ENCODE measurements around the gene NT5DC1.

NT5DC1 gene

DNA sequence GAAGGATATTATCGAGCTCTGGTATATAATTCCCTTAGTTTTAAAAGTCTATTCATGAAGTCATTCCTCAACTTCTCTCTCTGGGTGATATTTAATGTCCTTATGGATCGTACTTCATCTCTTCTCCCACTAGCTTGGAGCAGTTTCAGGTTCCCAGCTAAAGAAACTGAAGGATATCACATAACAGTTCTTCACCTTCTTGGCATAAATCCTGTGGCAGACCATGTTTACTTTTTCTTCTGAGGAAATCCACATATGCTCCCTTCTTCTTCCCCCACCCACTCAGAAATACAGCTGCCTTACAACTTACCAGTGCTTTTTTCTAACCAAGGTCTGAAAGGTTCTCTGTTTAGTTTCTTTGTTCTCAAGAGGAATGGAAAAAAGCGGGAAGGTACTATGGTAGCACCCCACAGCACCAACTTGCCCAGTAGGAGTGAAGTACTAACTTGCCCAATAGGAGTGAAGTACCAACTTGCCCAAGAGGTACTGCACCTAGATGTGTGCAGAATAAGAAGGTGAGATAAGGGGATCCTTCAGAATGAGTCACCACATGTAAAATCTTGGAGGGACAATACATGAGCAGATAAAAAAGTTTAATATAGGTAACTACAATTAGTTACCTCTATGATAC lies 100.1 kb downstream of the NT5DC1 start:
- no peak for DNase-seq

DNA sequence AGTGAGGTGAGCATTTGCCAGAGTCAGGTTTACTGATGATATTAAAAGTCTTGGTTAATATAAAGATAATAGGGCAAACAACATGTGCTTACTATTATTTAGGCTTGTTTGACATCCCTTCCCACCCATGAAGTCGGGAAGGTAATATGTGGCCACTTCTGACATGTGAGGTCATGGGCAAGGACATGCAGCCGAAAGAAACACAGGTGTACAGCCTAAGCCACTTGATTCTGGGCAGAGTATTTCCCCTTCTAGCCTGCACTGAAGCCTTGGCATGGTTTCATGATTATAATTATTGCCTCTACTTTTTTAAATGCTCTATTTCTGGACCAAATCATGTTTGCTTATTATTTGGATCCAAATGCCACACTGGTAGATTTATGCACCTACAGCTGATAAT lies 100.9 kb downstream of the NT5DC1 start:
- no peak for DNase-seq

DNA sequence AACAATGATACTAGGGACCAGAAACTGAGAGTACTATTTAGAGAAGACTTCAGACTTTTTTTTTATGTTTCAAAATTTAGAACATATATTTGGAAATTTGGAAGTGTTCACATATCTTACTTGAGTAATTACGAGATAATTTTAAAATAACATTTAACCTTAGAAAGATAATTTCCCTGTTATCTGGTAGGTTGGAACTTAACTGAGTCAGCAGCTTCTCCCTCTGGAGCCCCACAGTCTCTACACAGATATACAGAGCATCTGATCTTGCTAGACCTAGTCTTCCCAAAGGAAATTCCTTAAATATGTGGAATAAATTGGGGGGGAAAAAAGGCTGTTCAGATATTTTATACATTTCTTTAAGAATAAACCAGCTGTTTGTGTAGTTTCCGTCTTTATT lies 104.6 kb downstream of the NT5DC1 start:
- no peak for DNase-seq

DNA sequence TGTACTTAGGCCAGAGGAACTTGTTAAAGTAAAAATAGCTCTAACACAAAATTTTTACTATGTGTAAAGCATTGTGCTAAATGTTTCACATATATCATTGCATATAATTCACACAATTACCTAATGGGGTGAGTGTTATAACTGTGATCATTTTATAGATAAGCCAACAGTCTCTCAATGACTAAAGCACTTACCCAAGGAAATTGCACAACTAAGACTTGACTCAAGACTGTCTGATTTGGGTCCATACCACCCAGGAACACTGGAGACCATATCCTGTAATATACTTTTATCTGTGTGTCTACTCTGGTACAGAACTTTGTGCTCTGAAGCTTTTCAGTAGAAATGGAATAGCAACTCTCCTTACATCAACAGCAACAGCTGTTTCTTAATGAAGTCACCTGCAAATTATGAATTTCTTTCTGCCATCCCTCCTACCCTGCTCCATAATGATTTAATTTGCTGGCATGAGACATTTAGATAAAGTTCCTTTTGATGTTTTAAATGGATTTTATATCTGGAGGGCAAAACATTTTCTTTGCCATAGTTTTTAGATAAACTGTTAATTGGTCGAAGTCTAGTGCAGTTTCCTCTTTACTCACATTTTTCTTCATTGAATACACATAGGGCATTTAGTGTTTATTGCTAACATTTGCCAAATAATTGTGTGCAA lies 105.7 kb downstream of the NT5DC1 start:
- peak; percentile 16 for DNase-seq

DNA sequence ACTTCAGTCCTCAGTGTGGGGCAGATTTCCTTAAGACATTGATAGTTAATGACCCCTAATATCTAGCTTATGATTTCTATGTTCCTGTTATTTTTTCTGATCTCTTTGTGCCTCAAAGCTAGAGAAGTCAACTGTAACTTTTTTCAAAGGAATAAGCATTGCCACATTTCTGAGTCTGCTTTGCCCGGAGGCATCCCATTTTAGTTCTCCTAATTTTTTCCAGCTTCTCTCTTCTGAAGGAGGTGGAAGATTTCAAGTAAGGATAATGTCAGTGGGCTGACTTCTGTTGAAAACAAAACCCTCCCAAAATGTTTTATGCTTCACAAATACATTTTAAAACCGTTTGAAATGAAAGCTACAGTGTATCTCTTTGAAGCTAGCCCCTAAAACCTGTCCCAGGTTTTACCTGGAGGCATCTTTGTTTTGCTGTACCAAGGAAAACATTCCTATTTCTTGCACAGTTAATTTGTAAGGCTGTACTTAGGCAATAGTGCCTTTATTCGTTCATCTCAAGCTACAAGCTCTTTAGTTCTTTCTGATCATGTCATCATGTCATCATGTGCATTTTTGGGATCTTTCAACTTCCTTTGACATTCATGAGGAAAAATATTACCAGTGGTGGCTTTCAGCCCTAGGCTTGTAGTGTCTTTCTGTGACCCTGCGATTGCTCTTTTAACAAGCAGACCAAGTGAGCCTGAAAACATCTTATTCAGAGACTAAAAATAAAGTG lies 107.6 kb downstream of the NT5DC1 start:
- no peak for DNase-seq

DNA sequence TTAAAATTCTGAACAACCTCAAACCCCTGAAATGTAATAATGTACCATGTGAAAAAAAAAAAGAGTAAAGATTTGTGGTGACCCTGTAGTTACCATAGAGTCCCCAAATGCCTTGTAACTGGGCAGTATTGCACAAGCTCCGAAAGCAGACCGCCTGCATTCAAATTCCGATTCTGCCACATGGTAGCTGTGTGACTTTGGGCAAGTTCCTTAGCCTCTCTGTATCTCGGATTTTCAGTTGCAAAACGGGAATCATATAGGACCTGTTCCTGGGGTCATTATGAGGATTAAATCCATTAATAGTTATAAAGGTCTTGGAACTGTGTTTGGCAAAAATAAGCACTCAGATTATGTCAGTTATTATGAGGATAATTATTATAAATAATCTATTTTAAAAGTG lies 109.7 kb downstream of the NT5DC1 start:
- DNase-seq: no peak

DNA sequence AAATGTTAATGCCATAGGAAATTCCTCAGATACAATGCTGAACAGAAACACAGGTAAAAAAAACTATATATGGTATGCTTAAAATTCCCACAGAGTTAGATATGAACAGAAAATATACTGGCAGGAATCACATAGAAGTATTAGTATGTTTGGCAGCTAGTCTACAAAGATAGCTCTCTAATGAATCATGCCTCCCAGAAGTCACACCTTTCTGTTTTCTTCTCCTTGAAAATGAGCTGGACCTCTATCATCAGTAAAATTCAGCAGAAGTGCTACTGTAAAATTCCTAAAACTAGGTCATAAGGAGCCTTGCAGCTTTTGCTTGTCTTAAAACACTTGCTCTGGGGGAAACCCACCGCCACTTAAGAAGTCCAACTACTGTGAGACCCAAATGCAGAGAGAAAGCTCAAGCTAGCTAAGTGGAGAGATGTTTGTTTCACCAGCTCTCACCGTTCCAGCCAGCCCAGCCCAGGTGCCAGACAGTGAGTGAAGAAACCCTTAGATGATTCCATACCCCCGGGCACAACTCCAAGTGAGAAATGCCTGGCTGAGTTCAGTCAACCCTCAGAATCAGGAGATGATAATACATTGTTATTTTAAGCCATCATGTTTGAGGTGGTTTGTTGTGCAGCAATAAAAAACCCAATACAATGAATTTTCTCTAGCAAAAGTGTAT lies 110.2 kb downstream of the NT5DC1 start:
- no peak for DNase-seq

DNA sequence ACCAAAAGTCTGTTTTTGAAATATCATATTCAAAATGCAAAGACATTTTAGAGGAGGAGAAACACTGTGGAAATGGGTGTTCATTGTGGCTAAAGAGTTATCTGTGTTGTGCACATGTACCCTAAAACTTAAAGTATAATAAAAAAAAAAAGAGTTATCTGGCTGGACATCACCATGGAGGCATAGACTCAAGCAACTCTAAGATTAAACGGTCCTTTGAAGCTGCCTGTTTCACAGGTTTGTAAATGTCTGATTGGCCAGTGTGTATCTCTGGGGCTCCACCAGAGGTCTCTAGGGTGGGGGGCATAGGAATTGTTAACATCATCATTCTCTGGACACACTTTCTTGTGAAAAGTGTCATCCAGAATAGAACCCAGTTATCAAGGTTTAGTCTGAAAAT lies 114.0 kb downstream of the NT5DC1 start:
- DNase-seq: no peak

DNA sequence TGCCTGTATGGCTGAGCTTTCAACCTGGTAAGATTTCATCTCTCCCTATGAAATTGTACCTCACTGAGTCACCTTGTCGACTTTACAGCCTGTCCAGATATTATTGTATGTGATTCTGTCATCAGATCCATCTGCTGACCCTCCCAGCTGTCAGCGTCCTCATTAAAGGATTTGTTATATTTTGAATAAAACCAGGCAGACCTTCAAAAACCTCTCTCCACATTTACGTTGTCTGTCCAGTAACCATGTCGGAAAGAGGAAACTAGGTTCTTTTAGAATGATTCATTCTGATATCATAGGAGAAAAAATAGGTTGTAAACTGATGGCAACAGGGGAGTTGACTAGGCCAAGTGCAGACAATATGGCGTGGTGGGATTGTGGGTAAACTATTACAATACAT lies 114.8 kb downstream of the NT5DC1 start:
- DNase-seq: no peak

DNA sequence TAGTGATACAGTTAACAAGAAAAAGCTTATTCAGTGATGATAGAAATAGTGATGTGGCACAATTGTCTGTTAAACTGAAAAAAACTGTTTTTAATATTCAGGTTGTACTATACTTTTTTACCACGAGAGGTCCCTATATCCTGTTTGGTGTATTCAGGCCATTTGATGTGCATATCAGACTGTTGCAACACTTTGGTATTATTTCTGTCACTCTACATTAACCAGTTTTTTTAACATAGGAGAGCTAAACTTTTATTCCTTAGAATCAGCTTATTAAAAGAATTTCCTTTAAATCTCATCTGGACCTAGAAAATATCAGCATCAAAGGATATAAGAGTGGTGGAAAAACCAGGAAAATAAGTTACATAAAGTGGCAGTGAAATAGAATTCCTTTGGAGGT lies 116.4 kb downstream of the NT5DC1 start:
- peak; percentile 49 for DNase-seq

DNA sequence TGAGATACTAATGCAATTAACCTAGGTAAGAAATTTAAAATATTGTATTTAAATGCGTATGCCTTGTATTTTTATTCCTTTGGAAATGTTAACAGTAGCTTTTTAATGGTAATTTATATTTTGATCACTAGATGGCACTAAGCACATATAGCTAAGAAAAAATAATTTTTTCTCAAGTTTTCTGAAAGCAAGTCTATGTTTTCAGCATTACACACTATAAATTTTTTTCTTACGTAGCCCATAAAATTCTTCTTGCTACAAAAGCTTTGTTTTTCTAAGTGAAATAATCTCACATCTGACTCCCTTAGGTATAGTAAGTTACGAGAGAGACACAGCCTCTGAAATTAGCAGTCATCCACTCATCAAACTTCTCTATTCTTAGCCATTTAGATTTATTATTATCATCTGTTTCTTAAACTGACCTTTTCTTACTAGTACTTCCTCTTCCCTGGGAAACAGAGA lies 117.5 kb downstream of the NT5DC1 start:
- no peak for DNase-seq

DNA sequence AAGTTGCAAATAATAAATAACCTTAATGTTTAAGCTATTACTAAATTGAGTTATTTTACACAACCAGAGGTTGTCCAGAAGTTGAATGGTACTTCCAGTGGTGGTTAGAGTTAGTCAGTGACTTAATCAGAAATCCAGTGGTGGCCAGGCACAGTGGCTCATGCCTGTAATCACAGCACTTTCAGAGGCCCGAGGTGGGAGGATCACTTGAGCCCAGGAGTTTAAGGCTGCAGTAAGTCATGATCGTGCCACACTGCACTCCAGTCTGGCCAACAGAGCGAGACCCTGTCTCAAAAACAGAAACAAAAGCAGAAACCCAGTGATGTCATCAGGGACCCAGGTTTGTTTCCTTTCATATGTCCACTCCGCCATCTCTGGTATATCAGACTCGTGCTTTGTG lies 118.2 kb downstream of the NT5DC1 start:
- no peak for DNase-seq

DNA sequence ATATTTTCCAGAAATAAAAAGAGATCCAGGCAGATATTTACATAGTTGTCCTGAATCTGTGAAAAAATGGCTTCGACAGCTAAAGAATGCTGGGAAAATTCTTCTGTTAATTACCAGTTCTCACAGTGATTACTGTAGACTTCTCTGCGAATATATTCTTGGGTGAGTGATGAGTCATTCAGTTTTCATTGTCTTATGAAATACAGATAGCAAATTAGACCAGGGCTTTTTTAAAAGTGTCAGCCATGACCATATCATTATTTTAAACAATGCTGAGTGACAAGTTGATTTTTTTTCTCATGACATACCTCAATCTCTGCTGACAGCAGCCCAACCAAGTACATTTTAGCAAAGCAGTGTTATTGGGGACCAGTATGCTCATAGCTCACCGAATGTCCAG lies 120.4 kb downstream of the NT5DC1 start:
- DNase-seq: no peak

DNA sequence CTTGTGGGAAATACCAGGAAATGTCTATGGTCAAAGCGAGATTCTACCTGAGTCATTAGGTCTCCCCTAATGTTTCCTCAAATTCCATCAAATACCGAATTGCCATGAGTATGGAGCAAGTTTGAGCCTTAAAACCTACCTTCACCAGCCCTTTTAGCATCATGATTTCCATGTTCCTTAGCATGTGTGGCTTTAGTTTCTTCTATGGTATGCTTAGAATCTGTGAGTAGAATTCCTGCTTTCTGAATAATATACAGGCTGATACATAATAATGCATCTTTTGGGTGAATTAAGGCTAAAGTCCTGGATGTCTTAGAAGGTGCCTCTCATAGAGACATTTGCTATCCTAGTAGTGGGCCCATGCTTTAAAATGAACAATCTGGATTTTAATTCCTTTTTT lies 121.3 kb downstream of the NT5DC1 start:
- no peak for DNase-seq

DNA sequence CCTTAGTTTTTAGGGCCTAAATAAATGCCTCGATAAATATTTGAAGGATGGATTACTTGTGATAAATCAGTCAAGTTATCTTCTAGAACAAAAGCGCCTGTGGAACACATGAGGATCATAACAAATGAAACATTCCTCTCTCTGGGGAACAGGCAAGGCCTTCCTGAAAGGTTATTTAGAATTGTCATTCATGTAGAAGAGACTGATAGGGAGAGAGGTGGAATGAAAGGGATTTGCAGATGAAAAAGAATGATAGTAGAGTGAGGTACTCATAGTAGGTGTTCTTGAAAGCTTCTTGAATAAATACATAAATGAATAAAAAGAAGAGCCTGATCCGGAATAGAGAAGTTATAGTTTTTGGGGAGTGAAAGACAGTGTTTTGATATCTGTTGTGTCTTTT lies 122.7 kb downstream of the NT5DC1 start:
- DNase-seq: no peak

DNA sequence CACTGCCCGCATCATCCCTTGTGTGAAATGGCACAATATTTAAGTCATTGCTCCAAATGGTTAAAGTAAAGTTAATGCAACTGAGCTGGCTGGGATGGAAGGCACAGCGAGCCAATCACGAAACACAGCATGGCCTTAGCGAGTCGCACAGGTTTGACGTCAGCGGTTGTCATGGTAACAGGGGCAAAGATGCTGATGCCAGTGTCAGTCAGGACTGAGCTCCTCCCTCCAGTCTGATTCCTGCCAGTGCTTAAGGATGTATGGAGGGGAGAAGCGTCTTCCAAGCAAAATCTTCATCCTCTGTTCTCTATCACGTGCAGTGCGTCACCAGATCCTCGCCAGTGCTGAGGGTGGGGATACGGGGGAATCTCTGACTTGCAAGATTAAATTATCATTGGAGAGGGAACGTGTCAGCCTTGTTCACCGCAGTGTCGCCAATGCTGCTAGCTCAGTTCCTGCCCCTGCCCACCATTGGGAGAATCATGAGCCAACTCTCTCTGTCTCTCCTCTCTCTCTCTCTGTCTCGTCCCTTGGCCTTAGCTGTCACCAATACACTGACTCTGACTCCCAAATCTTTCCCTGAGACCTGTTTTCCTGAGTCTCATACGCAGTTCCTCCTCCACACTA lies 128.7 kb downstream of the NT5DC1 start:
- peak; percentile 37 for DNase-seq

DNA sequence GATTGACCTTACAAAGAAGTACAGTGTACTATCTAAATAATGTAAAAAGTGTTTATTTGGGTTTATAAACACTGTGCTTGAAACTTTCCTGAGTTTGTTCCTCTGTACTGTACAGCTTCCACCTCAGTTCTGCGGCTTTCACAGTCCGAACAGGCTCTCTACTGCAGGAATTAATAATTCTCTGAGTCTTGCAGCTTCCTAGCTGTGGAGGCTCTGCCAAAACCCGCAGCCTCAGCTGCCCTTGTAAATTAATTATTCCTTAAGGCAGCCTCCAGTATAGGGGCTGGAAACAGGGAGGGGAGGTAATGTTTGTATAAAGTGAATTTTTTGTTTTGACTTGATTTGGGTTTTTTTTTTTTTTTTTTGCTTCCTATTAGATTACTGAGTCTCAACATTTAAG lies 134.0 kb downstream of the NT5DC1 start:
- DNase-seq: no peak

DNA sequence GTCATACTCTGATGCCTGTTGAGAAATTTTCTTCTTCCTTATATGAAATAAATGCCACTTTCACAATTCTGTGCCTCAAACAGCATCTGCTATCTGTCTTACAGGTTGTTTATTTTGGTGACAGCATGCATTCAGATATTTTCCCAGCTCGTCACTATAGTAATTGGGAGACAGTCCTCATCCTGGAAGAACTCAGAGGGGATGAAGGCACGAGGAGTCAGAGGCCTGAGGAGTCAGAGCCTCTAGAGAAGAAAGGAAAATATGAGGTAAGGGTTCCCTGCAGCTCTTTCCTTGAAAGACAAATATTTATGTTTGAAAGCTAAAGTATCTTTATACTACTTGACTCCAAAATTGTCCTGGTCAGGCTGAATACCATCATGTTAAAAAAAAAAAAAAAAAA lies 137.4 kb downstream of the NT5DC1 start:
- DNase-seq: no peak

DNA sequence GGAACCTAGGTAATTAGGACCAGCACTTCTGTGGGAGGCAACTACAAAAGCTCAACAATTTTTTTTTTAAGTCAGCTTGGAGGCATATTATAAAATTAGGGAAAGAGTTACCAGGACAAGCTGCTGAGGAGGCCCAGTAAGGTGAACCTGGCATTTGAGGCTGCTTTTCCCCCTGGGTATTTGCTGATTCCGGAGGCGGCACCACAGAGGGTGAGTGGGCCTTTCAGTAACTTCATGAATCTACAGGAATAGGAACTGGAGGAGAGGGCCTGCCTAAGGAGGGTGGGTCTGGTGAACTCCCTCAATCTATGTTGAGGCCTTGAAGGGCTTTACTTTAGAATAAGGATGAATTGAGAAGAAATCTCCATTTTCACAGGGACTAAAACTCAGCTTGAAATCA lies 138.6 kb downstream of the NT5DC1 start:
- DNase-seq: no peak

DNA sequence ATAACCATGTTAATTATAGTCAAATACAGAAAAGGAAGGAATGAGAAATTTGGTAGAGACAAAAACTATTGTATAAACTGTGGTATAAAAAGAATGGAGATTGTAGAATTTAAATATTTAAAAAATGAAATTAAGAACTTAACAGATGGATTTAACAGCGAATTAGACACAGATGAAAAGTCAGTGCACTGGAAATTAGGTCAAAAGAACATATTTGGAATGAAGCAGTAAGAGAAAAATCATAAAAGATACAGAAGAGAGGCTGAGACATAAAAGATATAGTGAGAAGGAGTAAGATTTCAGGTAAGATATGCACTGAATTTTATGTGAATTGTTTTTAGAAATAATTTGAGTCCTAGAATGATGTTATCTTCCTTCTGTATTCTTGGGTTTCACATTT lies 139.2 kb downstream of the NT5DC1 start:
- DNase-seq: no peak

DNA sequence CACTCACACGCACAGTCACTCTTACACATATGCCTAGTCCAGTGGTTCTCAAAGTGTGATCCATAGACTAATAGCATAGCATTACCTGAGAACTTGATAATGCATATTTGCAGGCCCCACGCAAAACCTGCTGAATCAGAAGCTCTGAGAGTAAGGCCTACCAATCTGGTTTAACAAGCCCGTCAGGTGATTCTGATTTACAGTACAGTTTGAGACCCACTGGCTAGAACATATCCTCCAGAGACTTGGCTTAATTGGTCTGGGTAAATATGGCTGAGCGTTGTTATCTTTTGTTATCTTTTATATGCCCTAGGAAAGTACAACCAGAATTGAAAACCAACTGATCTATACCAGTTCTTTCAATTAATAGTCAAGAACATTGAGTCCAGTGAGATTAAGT lies 143.6 kb downstream of the NT5DC1 start:
- no peak for DNase-seq

DNA sequence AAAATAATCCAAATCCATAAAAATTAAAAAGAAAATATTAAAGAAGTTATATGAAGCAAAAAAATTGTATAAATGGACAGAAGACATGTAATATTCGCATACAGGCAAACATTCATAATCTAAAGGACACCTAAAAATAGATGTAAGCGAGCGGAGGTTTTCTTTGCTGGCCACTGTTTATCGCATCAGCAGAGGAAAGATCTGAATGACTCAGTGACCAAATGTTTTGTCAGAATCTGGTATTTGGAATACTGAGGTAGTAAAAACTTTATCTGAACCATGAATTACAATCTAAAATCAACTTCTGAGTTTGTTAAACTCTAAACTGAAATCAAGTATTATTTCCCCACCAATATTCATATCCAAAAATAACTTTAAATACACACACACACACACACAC lies 145.4 kb downstream of the NT5DC1 start:
- DNase-seq: no peak

DNA sequence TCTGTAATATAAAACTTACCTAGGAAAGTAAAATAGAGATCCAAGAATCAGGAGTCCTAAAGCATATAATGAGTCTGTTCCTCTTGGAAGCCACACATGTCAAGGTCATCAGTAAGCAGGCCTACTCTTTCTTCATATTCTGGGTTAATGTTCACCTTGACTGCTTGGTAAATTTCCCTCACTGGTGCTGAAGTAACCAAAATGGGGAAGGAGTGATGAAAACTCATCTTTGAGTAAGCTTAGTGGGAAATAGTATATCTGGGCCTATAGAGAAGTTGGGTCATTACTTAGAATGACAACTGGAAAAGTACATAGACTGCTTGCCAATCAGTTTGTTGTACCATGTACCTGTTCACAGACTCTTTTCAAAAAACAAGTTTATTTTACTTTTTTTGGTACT lies 146.6 kb downstream of the NT5DC1 start:
- no peak for DNase-seq

All from activated CD4-positive, alpha-beta T cell treated with anti-CD3 and anti-CD28 coated beads, Interleukin-2, Interleukin-6, amounts not matched to agents 100 ng/mL and 50 ng/mL, durations not matched to agents 16 hours and 8 hours (primary cell).